HL-60 (cell line): Measurements from ENCODE around the gene HLA-DRB1.
A peak's percentile ranks its signal among the peaks of the same experiment; 100 is the strongest.

Source experiments
- DNase-seq, 2 experiments: peaks; one replicate each; pipeline ENCODE4 v3.0.0-alpha.2; 2010 to 2020; ENCODE audit warnings: low read depth in 1 of 2, low spot score in 1 of 2
- H3K27ac ChIP-seq: fragments of 250-450 bp; sonication (Bioruptor Pico); replicated peaks from 2 replicates; pipeline ENCODE4 v1.5.1; 2020; ENCODE audit warnings: mild to moderate bottlenecking, moderate library complexity
- H3K27me3 ChIP-seq: fragments of 250-450 bp; sonication (Bioruptor Pico); 2 replicates; pipeline ENCODE4 v1.5.1; 2021; ENCODE audit warnings: mild to moderate bottlenecking, moderate library complexity; ENCODE audit not compliant: insufficient read depth, poor library complexity, severe bottlenecking
- H3K4me3 ChIP-seq: replicated peaks from 2 replicates; pipeline ENCODE4 v1.5.1; 2011; ENCODE audit warnings: mild to moderate bottlenecking, control low read depth, low read length; ENCODE audit not compliant: insufficient read depth
- CTCF ChIP-seq: IDR thresholded peaks from one replicate; pipeline ENCODE4 v1.5.1; 2011; ENCODE audit warnings: low read length, control low read depth, inconsistent platforms; ENCODE audit not compliant: insufficient read depth
- GABPA ChIP-seq: IDR thresholded peaks from 2 replicates; pipeline ENCODE4 v1.6.1; 2012; ENCODE audit warnings: low read depth
- POLR2AphosphoS5 ChIP-seq: IDR thresholded peaks from 2 replicates; pipeline ENCODE4 v1.6.1; 2012; ENCODE audit warnings: low read depth
- REST ChIP-seq: IDR thresholded peaks from 2 replicates; pipeline ENCODE4 v1.6.1; 2012; ENCODE audit warnings: low read depth; ENCODE audit not compliant: insufficient replicate concordance
- SPI1 ChIP-seq: IDR thresholded peaks from 2 replicates; pipeline ENCODE4 v1.6.1; 2012; ENCODE audit warnings: low read depth, mild to moderate bottlenecking, borderline replicate concordance

The HLA-DRB1 gene

DNA sequence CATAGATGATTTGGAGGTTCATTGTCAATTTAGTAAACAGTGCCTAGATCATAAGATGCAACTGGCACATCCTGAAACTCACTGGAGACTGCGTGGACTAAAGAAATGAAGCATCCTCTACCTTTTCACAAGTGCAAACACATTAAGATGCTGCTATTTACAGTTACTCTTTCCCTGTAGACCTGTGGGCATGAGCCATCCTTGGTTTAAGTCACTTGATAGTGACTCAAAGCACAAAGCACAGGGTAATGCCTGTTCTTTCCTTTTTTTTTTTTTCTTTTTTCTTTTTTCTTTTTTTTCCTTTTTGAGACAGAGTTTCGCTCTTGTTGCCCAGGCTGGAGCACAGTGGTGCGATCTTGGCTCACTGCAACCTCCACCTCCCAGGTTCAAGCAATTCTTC lies 37.6 kb upstream of the HLA-DRB1 start:
- H3K27ac ChIP-seq = no peak overlapping the region
- TF ChIP-seq REST = no peak
- TF ChIP-seq GABPA = no peak
- no peak for DNase-seq
- H3K27me3 ChIP-seq = peaks cover 2% of the 10 kb centered on the region
- no peak overlapping the region for H3K4me3 ChIP-seq

- no peak for DNase-seq
- TF ChIP-seq CTCF = no peak
- no peak for TF ChIP-seq GABPA
- TF ChIP-seq REST = no peak
- no peak for TF ChIP-seq SPI1
- no peak for TF ChIP-seq POLR2AphosphoS5
- Histone ChIP-seq H3K27me3 (no peaks in the 10 kb centered on the region), H3K4me3 (no peak overlapping the region), H3K27ac (no peak overlapping the region)
Observed at GRCh38 chr6:32625137-32625536, 35.5 kb upstream of the HLA-DRB1 start.

DNA sequence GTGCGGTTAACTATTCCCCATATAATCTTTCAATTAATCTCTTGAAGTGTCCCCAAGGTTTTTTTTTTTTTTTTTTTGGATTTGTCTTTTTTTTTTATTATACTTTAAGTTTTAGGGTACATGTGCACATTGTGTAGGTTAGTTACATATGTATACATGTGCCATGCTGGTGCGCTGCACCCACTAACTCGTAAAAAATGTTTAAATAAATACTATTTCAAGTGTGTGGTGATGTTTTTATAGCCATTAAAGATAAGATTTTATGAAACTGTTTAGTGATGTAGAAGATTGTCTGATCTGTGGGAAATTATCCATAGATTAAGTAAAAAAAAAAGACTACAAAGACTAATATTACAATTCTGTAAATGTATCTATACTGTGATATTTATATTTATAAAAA lies 34.9 kb upstream of the HLA-DRB1 start:
- Histone ChIP-seq H3K4me3 (no peak overlapping the region), H3K27me3 (no peaks in the 10 kb centered on the region), H3K27ac (no peak overlapping the region)
- TF ChIP-seq REST = no peak
- no peak for TF ChIP-seq POLR2AphosphoS5
- TF ChIP-seq SPI1 = no peak
- TF ChIP-seq CTCF = no peak
- TF ChIP-seq GABPA = no peak
- DNase-seq = no peak

DNA sequence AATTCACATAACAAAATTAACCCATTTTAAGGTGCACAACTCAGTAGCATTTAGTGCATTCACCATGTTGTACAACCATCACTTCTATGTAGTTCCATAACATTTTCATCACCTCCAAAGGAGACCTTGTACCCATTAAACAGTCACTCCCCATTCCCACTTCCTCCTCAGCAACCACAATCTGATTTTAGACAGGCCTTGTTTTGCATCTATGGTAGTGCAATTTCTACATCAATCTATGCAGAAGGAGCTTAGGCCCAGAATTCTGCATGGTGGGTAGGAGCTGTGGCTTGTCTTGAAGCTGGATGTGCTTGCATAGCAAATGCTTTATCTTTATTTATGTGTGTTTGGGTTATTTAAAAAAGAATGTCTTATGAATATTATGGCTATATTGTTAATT lies 34.0 kb upstream of the HLA-DRB1 start:
- H3K27me3 ChIP-seq = no peaks in the 10 kb centered on the region
- no peak overlapping the region for H3K4me3 ChIP-seq
- DNase-seq = peak; percentile 64 to 82
- TF ChIP-seq CTCF = no peak
- TF ChIP-seq SPI1 = peak; percentile 72
- no peak for TF ChIP-seq REST
- peak; percentile 50; the same call in 1 of the 2 replicates for TF ChIP-seq POLR2AphosphoS5
- no peak overlapping the region for H3K27ac ChIP-seq
